ENCODE measurements around the gene SEC16A.

The SEC16A gene

GRCh38 chr9:136520053-136520540 lies 37.3 kb upstream of the SEC16A start:
- no peaks in the 10 kb centered on the region for H3K9me3 ChIP-seq (replicated peaks in 1 of 11)
- H3K4me2 ChIP-seq = peak overlapping the region in 10 of 11 experiments; percentile 20 to 89 (median 52); a peak in 15 of 22 replicates
- no peak overlapping the region for H3K4me3 ChIP-seq
- TF ChIP-seq Cebpa-rat (IDR thresholded peaks at IDR 0.05) = no peak
- peaks cover 60 to 86% (median 69%) of the 10 kb centered on the region in 11 experiments for H3K36me3 ChIP-seq
- H3K4me1 ChIP-seq = peaks cover 27 to 59% (median 44%) of the 10 kb centered on the region in 10 experiments
- H3K9ac ChIP-seq = peak overlapping the region in 3 of 11 experiments; percentile 18 to 26 (median 20); a peak in 2 of 22 replicates
- no peak overlapping the region for H3K27ac ChIP-seq
- H4K20me1 ChIP-seq = peaks cover 58 to 100% (median 92%) of the 10 kb centered on the region in 11 experiments
- peaks cover 0 to 3% (median 0%) of the 10 kb centered on the region in 11 experiments; a peak in 5 of 22 replicates for H3K27me3 ChIP-seq

- Histone ChIP-seq H3K27ac (no peak overlapping the region), H3K4me1 (peaks cover 27 to 52% (median 39%) of the 10 kb centered on the region in 10 experiments), H3K36me3 (peaks cover 67 to 92% (median 75%) of the 10 kb centered on the region in 11 experiments), H3K27me3 (no peaks in the 10 kb centered on the region), H3K4me2 (peak overlapping the region in 4 of 11 experiments; percentile 47 to 67 (median 60); a peak in 7 of 22 replicates), H3K9ac (0 out of 22 replicates have a peak overlapping the region, but pooled peaks of 2 of the 11 experiments have one; percentile 20 to 26), H3K9me3 (replicated peaks in 1 of 11) (no peaks in the 10 kb centered on the region), H3K4me3 (no peak overlapping the region), H4K20me1 (peaks cover 56 to 100% (median 91%) of the 10 kb centered on the region in 11 experiments)
- no peak for TF ChIP-seq Cebpa-rat (IDR thresholded peaks at IDR 0.05)
Measured at GRCh38 chr9:136519263-136520052, 36.6 kb upstream of the SEC16A start.

GRCh38 chr9:136518623-136519022 lies 35.8 kb upstream of the SEC16A start:
- Histone ChIP-seq H3K36me3 (peaks cover 74 to 94% (median 80%) of the 10 kb centered on the region in 11 experiments), H3K9me3 (replicated peaks in 1 of 11) (no peaks in the 10 kb centered on the region), H3K27ac (no peak overlapping the region), H3K9ac (no peak overlapping the region), H3K4me3 (no peak overlapping the region), H4K20me1 (peaks cover 49 to 100% (median 91%) of the 10 kb centered on the region in 11 experiments), H3K4me1 (peaks cover 27 to 44% (median 38%) of the 10 kb centered on the region in 10 experiments), H3K27me3 (no peaks in the 10 kb centered on the region), H3K4me2 (no peak overlapping the region)
- TF ChIP-seq Cebpa-rat (IDR thresholded peaks at IDR 0.05) = no peak

GRCh38 chr9:136517950-136518349 lies 35.1 kb upstream of the SEC16A start:
- peaks cover 74 to 94% (median 80%) of the 10 kb centered on the region in 11 experiments for H3K36me3 ChIP-seq
- TF ChIP-seq Cebpa-rat (IDR thresholded peaks at IDR 0.05) = no peak
- peaks cover 42 to 100% (median 91%) of the 10 kb centered on the region in 11 experiments for H4K20me1 ChIP-seq

GRCh38 chr9:136517012-136517743 lies 34.3 kb upstream of the SEC16A start:
- Histone ChIP-seq H3K9me3 (replicated peaks in 1 of 11) (no peaks in the 10 kb centered on the region), H3K27me3 (no peaks in the 10 kb centered on the region), H3K9ac (no peak overlapping the region), H3K27ac (no peak overlapping the region), H3K4me3 (no peak overlapping the region), H3K4me1 (peaks cover 17 to 30% (median 25%) of the 10 kb centered on the region in 10 experiments), H4K20me1 (peaks cover 34 to 98% (median 87%) of the 10 kb centered on the region in 11 experiments), H3K4me2 (no peak overlapping the region), H3K36me3 (peaks cover 71 to 93% (median 78%) of the 10 kb centered on the region in 11 experiments)
- TF ChIP-seq Cebpa-rat (IDR thresholded peaks at IDR 0.05) = no peak

More at GRCh38 chr9:136517950-136518349, 35.1 kb upstream of the SEC16A start:
- H3K4me1 ChIP-seq = peaks cover 25 to 37% (median 33%) of the 10 kb centered on the region in 10 experiments
- H3K27me3 ChIP-seq = no peaks in the 10 kb centered on the region
- H3K27ac ChIP-seq = no peak overlapping the region
- no peaks in the 10 kb centered on the region for H3K9me3 ChIP-seq (replicated peaks in 1 of 11)
- no peak overlapping the region for H3K4me3 ChIP-seq
- H3K4me2 ChIP-seq = no peak overlapping the region
- H3K9ac ChIP-seq = no peak overlapping the region

GRCh38 chr9:136516191-136516654 lies 33.4 kb upstream of the SEC16A start:
- Histone ChIP-seq H3K4me2 (no peak overlapping the region), H3K36me3 (peaks cover 79 to 96% (median 87%) of the 10 kb centered on the region in 11 experiments), H3K9ac (no peak overlapping the region), H3K4me1 (peaks cover 8 to 20% (median 16%) of the 10 kb centered on the region in 10 experiments), H3K27me3 (no peaks in the 10 kb centered on the region), H3K27ac (no peak overlapping the region), H3K4me3 (no peak overlapping the region), H4K20me1 (peaks cover 27 to 98% (median 84%) of the 10 kb centered on the region in 11 experiments; a peak in 21 of 22 replicates), H3K9me3 (replicated peaks in 1 of 11) (no peaks in the 10 kb centered on the region)
- TF ChIP-seq Cebpa-rat (IDR thresholded peaks at IDR 0.05) = no peak

- peaks cover 0 to 10% (median 6%) of the 10 kb centered on the region in 10 experiments; a peak in 17 of 20 replicates for H3K4me1 ChIP-seq
- H3K9ac ChIP-seq = no peak overlapping the region
- peaks cover 18 to 98% (median 76%) of the 10 kb centered on the region in 11 experiments; a peak in 21 of 22 replicates for H4K20me1 ChIP-seq
- no peaks in the 10 kb centered on the region for H3K27me3 ChIP-seq
- H3K4me3 ChIP-seq = no peak overlapping the region
- TF ChIP-seq Cebpa-rat (IDR thresholded peaks at IDR 0.05) = no peak
- H3K36me3 ChIP-seq = peaks cover 89 to 96% (median 94%) of the 10 kb centered on the region in 11 experiments
- H3K9me3 ChIP-seq (replicated peaks in 1 of 11) = no peaks in the 10 kb centered on the region
- H3K4me2 ChIP-seq = no peak overlapping the region
- no peak overlapping the region for H3K27ac ChIP-seq
Measured at GRCh38 chr9:136515276-136515675, 32.4 kb upstream of the SEC16A start.

DNA sequence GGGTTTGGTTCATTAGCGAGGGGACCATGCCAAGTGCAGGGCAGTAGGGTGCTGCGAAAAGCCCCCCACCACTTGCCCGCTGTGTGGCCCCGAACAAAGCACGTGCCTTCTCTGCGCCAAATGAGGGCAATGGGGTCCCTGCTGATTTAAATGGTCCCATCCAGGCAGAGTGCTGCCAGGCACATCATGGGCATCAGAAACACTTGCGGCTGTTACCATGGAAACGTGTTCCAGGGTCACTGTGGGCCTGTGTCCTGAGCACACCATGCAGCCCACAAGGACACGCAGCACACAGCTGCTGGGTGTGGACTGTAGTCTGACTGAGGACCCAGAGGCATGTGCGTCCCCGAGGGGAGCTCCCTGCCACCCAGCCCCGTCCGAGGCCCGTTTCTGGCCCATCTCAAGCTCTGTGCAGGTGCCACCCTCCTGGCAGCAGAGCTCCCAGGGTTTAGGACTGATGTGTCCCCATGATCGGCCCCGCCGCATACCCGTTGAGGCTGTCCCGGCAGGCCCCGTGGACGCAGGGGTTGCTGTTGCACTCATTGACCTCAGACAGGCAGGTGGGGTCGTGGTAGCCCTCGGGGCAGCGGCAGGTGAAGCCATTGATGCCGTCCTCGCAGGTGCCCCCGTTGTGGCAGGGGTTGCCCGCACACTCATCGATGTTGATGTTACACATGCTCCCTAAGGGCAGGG lies 31.3 kb upstream of the SEC16A start:
- no peak overlapping the region for H3K4me2 ChIP-seq
- peaks cover 15 to 98% (median 76%) of the 10 kb centered on the region in 11 experiments; a peak in 21 of 22 replicates for H4K20me1 ChIP-seq
- no peaks in the 10 kb centered on the region for H3K9me3 ChIP-seq (replicated peaks in 1 of 11)
- no peak overlapping the region for H3K9ac ChIP-seq
- peaks cover 95 to 99% (median 98%) of the 10 kb centered on the region in 11 experiments for H3K36me3 ChIP-seq
- H3K27ac ChIP-seq = no peak overlapping the region
- H3K4me1 ChIP-seq = no peaks in the 10 kb centered on the region
- no peak for TF ChIP-seq Cebpa-rat (IDR thresholded peaks at IDR 0.05)
- H3K27me3 ChIP-seq = no peaks in the 10 kb centered on the region
- no peak overlapping the region for H3K4me3 ChIP-seq

All from BLaER1 treated with 17β-estradiol and CSF1 and Interleukin-3, amounts not matched to agents 10 nM and 100 nM (cell line).